ENCODE measurements around the gene TOX3. TPM values are rescaled to one million over a fixed set of nuclear protein-coding genes. Genes with fewer than 3 reads are reported as not detected.

Gene TOX3
- total and polyA plus RNA-seq, 10 of the 15 experiments (the other 5 are each of a cell fraction or from before 2014, with no cell fraction given), result not detected

DNA sequence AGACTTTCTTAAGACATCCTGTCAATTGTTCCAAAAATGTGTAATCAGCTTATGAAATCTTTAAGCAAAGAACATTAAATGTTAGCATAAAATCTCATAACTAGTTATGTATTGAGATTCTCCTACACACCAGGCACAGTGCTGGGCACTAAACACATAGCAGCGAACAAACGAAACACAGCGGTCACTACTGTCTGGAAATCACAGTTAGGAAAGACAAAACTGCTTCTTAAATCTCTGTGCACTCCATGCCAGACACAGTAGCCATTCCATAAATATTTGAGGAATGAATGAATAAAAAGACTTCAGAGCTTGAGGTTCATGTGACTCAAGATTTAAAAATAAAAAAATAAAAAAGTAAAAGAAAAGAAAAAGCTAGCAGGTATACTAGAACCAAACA lies 20.1 kb downstream of the TOX3 start:
- no peaks in the 10 kb centered on the region for H3K4me1 ChIP-seq (ENCODE audit: control insufficient read depth, insufficient read depth, low read length)
- intact Hi-C loops (cut with micrococcal nuclease; ENCODE audit: unreplicated experiment), result loop anchor here (5.0 kb wide), 1 partner anchor 335 kb away; no protein-coding TSS in a partner anchor
- TF ChIP-seq DPF2 (IDR thresholded peaks at IDR 0.05), result no peak
- TF ChIP-seq FOS (IDR thresholded peaks at IDR 0.05; ENCODE audit: borderline replicate concordance, extremely low read depth, insufficient read length), result no peak
- TF ChIP-seq CBX5 (IDR thresholded peaks at IDR 0.05; ENCODE audit: low read depth), result no peak
- no peak for TF ChIP-seq RUNX3 (IDR thresholded peaks at IDR 0.05; ENCODE audit: low read length)
- no peak for TF ChIP-seq ZNF384 (IDR thresholded peaks at IDR 0.05; ENCODE audit: borderline replicate concordance, low read depth, low read length)
- no peak for TF ChIP-seq EZH2 (IDR thresholded peaks at IDR 0.05; ENCODE audit: borderline replicate concordance, control insufficient read depth, low read depth, low read length)
- no peak for TF ChIP-seq ATF2 (IDR thresholded peaks at IDR 0.05; ENCODE audit: low read length)
- no peak for TF ChIP-seq NBN (IDR thresholded peaks at IDR 0.05)
- no peak for TF ChIP-seq BACH1 (IDR thresholded peaks at IDR 0.05; ENCODE audit: borderline replicate concordance)
- no peak for TF ChIP-seq CHD2 (IDR thresholded peaks at IDR 0.05; ENCODE audit: borderline replicate concordance, low read depth, low read length)
- no peak for TF ChIP-seq E4F1 (IDR thresholded peaks at IDR 0.05; ENCODE audit: borderline replicate concordance, partially characterized antibody)
- TF ChIP-seq ASH2L (IDR thresholded peaks at IDR 0.05; ENCODE audit: borderline replicate concordance, low read depth), result no peak
- TF ChIP-seq RBBP5 (conservative IDR thresholded peaks at IDR 0.05), result no peak
- TF ChIP-seq KAT2A (conservative IDR thresholded peaks at IDR 0.05; ENCODE audit: control insufficient read depth, low read depth, low read length), result no peak
- H3K4me2 ChIP-seq (ENCODE audit: control insufficient read depth, insufficient read depth), result no peak overlapping the region
- ChIA-PET RAD21 (ENCODE audit: unreplicated experiment) (interaction anchor here (1.3 kb wide), 1 partner anchor 335 kb away, joined by 5 read pairs; no protein-coding TSS in a partner anchor), POLR2A (no interaction called here), CTCF (interaction anchor here (1.8 kb wide), 1 partner anchor 12 kb away, joined by 6 read pairs; no protein-coding TSS in a partner anchor), SMC1A (ENCODE audit: uncharacterized antibody, unreplicated experiment) (interaction anchor here (0.7 to 1.3 kb wide), 3 partner anchors 27 to 335 kb away, joined by 3 to 8 read pairs (median 3); no protein-coding TSS in a partner anchor)
- FAIRE-seq (no peak), DNase-seq (ENCODE audit: low read depth, low spot score) (no peak), ATAC-seq (no peak)
- no peaks in the 10 kb centered on the region for H3K27me3 ChIP-seq (replicated peaks in 1 of 2; ENCODE audit: control insufficient read depth in 2 of 2, insufficient read depth in 2 of 2, low read length in 1 of 2)
- H4K20me1 ChIP-seq (ENCODE audit: control insufficient read depth, insufficient read depth), result no peaks in the 10 kb centered on the region
- H3K9ac ChIP-seq (ENCODE audit: control insufficient read depth, insufficient read depth, low read length), result no peak overlapping the region
- no peak overlapping the region for H3K4me3 ChIP-seq
- no peak overlapping the region for H2AFZ ChIP-seq (ENCODE audit: control insufficient read depth, low read depth, low read length)
- H3K36me3 ChIP-seq (ENCODE audit: control insufficient read depth in 2 of 2, insufficient read depth in 2 of 2, low read length in 1 of 2), result no peaks in the 10 kb centered on the region
- no TSS peak for BruUV-seq (replicated peaks)
- H3K9me3 ChIP-seq (replicated peaks; ENCODE audit: control insufficient read depth, insufficient read depth, low read length), result no peaks in the 10 kb centered on the region
- no peaks in the 10 kb centered on the region for H3K79me2 ChIP-seq (ENCODE audit: control insufficient read depth, insufficient read depth, low read length)
- WGBS (ENCODE audit: insufficient coverage, insufficient replicate concordance, low lambda C conversion rate, missing lambda C conversion rate), result 18% methylated on average over 3 of the region's 3 CpGs
- H3K27ac ChIP-seq (ENCODE audit: control insufficient read depth, insufficient read depth), result no peak overlapping the region
- in situ Hi-C loops (cut with MboI), result no loop called here
